SW480 (cell line): ENCODE measurements around the gene ILF2.

Experiments used
- DNase-seq: peaks from one replicate; pipeline ENCODE4 v3.0.0-alpha.2; 2016; ENCODE audit warnings: low spot score

The ILF2 gene

DNA sequence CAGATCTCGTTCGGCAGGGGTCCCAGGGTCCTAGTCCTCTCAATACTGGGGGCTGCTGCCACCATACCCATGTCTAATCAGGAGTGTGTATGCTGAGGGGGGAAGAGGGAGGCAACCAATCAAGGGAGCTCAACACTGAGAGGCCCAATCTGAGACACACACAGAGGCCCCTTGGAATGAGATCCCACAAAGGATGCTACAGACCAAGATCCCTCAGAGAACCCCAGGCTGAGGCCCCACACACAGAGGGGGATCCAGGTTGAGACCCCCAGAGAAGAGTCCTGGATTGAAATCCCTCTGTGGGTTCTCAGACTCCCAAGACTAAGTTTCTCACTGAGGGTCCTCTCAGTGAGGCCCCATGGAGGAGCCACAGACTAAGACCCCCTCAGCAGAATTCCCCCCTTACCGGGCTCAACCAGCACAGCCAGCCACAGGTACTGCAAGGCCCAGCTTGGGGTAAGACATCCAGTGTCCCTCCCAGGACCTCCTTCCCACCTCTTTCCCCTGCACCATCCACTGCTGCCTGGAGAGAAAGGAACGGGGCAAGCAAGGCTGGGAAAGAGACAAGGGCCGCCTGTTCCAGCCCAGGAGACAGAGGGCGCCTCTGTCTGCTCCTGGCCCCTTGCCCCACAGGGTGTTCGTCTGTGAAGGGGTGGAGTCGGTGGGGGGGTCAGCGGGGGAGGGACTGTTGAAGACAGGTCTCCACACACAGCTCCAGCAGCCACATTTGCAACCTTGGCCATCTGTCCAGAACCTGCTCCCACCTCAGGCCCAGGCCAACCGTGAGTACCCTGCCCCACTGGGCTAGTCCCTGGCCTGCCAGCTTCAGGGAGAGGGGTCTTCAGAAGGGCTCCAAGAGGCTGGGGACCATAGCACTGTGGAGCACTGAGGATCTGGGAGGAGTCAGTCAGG, 42.8 kb downstream of the ILF2 start, which contains the start of gene S100A1:
Gene S100A1 (plus strand): TSS at position 720 of the 912 bp plus-strand sequence. CDS start 2,088 bp downstream, outside the sequence.
- DNase-seq = no peak

DNA sequence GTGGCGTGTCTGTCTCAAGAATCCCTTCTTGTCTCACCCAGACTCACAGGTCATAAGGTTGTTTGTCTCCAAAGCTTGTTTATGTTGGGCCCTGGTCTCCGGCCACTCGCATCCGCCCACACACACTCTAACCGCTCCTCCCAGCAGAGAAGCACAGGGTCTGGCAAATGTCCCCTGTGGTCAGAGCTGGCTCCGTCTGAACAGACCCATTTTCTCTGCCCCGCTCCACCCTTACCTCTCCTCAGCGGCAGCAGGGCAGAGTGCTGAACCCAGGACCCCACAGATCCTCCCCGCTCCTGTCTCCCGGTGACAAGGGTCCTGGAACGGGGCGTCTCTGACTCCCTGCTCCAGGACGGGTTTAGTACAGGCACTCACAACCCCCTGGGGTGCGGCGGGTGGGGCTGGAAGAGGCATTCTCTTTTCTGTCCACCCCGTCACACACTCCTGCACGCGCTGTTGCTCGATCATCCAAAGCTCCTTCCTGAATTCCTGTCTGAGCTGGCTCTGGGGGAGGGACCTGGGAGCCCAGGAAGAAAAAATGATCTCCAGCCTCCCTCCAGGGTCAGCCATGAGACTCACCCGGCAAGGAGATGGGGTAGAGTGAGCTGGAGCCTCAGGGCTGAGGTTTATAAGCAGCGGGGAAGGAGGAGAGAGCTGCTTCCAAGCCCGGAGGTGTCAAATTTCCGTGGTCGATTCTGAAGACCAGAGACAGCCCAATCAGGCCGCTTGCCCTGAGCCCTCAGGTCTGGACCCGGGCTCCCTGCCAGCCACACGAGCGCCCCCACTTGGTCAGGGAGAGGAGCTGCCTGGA, 43.7 kb downstream of the ILF2 start, which contains the start of gene S100A13:
Gene S100A13 (minus strand): TSS at position 602 of the 811 bp plus-strand sequence. CDS start 1,033 bp downstream, outside the sequence.
- DNase-seq = peak; percentile 90

- DNase-seq = no peak
Measured at GRCh38 chr1:153626477-153626903, 44.3 kb downstream of the ILF2 start.

DNA sequence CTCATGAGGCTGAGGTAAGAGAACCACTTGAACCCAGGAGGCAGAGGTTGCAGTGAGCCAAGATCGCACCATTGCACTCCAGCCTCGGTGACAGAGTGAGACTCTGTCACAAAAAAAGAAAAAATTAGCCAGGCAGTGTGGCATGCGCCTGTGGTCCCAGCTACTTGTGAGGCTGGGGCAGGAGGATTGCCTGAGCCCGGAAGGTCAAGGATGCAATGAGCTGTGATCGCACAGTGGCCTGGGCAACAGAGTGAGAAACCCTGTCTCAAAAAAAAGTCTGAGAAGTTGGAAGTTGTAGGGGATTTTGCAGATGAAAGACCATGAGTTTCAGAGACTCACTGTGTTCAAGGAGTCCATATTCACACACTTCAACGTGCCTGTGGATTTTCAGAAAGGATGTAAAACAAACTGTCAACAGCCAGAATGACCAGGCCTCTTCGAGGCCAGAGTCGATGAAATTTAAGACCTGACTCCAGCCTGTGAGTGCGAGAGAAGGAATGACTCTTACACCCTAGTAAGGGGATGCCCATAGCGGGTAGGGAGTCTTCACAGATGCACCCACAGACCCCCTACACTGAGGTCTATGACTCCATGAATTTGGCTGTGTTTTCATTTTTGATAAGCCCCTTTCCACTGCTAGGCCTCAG, 45.7 kb downstream of the ILF2 start:
- DNase-seq = no peak

GRCh38 chr1:153623101-153623500, 47.7 kb downstream of the ILF2 start:
- no peak for DNase-seq

DNA sequence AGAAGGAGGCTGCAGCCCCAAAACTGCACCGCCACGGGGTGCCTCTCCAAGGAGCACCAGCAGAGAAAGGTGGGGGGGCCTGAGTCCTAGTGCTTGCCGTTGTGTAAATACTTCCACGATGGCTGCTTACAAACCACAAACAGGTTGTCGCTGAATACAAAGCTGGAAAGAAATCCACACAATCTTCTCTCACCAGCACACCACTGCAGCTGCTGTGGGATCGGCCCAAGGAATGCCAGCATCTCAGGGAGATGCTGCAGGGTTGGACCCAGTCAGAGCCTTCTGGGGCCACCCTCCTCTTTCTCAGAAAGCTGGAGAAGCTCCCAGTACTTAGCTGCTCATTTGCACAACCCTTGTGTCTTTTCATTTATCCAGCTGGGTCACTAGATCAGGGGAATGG, 51.6 kb downstream of the ILF2 start:
- DNase-seq = no peak

DNA sequence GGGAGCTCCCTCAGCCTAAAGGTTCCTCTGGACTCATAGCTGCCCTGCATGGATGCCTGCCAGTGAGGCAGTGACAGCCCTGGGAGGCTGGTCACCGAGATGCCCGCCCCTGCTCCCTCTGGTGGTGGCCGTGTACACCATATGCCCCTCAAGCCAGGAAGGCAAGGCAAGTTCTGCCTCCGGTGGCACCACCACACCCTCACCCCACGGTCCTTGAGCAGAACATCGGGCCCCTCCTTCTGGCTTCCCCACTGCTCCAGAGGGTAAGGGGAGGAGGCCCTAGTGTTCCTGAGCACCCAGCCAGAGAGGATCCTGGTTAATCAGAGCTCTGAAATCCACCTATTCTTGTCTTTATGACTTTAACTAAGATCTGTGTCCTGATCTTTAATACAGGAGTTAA, 53.1 kb downstream of the ILF2 start:
- DNase-seq = no peak

- no peak for DNase-seq
Measured at GRCh38 chr1:153616917-153617311, 53.9 kb downstream of the ILF2 start.

- DNase-seq = no peak
Measured at GRCh38 chr1:153616144-153616916, 54.5 kb downstream of the ILF2 start, which contains the start of gene S100A14. Gene S100A14 (minus strand): TSS chr1:153616325. CDS start chr1:153615858, 467 bp downstream.

GRCh38 chr1:153615406-153615805, 55.4 kb downstream of the ILF2 start:
- no peak for DNase-seq

DNA sequence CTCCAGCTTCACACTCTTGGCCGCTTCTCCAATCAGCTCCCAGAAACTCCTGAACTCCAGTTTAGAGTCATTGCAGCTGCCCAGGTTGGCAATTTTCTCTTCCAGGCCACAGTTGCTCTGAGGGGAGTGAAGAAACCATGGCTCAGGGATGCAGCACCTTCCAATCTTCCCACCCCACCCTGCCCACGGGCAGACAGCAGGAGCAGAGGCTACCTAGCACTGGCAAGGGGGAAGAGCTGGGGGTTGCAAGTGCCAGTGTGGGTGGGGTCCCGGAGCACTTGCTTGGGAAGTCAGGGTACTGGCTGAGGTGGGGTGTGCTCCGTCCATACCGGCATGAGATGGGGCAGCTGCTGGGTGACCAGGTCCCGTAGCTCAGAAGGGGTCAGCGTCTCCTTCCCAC, 55.9 kb downstream of the ILF2 start:
- DNase-seq = no peak

DNA sequence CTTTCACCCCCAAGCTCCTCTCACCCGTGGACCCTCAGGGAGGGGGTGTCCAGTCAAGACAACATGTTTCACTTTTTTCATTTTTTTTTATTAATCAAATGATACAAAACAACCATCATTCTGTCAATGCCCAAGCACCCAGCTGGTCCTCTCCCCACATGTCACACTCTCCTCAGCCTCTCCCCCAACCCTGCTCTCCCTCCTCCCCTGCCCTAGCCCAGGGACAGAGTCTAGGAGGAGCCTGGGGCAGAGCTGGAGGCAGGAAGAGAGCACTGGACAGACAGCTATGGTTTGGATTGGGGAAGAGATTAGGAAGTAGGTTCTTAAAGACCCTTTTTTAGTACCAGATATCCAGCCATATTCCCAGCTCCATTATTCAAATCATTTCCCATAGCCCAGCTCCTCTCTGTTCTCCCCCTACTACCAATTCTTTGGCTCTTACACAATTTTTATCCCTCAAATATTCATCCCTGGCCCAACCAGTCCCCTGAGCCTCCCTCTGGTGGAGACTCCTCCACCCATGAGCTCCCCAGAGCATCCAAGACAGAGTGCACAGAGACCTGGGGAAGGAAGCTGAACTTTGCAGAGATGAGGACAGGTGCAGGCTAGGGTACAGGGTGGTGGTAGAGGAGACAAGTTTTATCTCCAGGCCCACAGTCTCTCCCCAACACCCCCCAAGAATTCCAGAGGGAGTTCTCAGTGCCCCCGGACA, 56.4 kb downstream of the ILF2 start:
- DNase-seq = no peak

DNA sequence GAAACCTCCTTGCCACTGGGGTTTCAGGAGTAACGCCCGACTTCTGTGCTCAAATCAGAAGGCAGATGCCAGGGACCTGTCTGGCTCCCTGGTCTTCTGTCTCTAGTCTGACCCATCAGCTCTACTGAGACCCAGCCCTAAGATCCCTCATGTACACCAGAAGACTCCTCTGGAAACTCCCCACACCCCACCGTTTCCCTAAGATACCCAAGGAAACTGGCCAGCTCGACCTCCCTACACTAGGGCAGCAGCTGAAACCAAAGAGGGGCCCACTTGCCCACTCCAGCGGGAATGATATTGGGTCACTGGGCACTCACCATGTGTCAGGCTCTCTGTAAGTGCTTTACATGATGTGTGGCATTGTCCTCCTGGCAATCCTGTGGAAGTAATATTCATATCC, 57.4 kb downstream of the ILF2 start:
- DNase-seq = no peak

GRCh38 chr1:153612755-153613331, 58.0 kb downstream of the ILF2 start, which contains the start of gene S100A16:
Gene S100A16 (minus strand): TSS chr1:153613137. CDS start chr1:153608151, 4,986 bp downstream.
- DNase-seq = peak; percentile 81

- no peak for DNase-seq
Measured at GRCh38 chr1:153612111-153612754, 58.6 kb downstream of the ILF2 start.
